NCI-H1105 (cell line): ENCODE results near the gene PGBD4.
A peak's percentile ranks its signal among the peaks of the same experiment; 100 is the strongest.

Experiments
- DNase-seq: peaks from one replicate; lab custom pipeline; 2025; lab: John Stamatoyannopoulos, UW

PGBD4 gene

DNA sequence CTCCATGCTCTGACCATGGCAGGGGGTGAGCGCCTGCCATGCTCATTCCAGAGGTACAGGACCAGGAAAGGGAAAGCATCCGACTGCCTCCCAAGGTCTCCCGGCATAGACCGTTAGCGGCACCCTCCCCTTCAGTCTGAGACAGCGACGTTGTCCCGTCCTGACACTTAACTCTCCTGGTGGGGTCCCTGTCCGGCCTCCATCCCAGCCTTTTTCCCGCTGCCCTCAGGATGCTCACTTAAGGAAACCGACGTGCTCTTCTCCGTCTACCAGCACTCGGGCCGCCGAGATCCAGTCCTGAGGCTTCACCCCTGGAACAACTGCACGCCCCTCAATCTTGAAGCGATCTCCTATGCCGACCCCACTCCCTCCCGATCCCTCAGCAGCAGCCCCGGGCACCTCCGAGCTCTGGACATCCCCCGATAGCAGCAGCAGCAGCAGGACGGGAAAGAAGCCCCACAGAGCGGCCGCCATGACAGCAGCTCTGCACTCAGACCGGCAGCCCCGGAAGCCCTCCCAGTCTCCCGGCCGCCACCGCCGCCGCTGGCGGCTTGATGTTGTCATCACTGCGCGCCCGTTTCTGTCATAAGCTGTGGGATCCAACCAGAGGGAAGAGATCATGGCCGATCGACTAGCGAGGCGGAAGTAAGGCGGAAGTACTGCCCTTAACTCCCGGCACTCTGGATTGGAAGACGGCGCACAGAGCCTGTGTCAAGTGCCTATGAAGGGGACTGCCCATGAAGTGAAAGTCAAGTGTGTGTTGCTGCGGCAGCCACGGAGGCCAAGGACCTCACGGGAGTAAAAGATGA, at the start of gene PGBD4, which contains the start of gene EMC7:
TSS of gene PGBD4 (plus strand) at position 718 of the 809 bp plus-strand sequence. CDS start 449 bp downstream, outside the sequence.
TSS of gene EMC7 (minus strand) at position 497 of the 809 bp plus-strand sequence. CDS start at position 474, 23 bp downstream.
- peak; percentile 88 for DNase-seq

DNA sequence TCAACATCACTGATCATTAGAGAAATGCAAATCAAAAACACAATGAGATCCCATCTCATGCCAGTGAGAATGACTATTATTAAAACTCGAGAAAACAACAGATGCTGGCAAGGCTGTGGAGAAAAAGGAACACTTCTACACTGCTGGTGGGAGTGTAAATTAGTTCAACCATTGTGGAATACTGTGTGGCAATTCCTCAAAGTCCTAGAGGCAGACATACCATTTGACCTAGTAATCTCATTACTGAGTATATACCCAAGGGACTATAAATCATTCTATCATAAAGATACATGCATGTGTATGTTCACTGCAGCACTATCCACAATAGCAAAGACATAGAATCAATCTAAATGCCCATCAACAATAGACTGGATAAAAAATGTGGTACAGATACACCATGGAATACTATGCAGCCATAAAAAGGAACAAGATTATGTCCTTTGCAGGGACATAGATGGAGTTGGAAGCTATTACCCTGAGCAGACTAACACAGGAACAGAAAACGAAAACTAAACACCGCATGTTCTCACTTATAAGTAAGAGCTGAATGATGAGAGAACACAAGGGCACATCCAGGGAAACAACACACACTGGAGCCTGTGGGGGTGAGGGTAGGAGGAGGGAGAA, 47.7 kb upstream of the PGBD4 start:
- DNase-seq: no peak

DNA sequence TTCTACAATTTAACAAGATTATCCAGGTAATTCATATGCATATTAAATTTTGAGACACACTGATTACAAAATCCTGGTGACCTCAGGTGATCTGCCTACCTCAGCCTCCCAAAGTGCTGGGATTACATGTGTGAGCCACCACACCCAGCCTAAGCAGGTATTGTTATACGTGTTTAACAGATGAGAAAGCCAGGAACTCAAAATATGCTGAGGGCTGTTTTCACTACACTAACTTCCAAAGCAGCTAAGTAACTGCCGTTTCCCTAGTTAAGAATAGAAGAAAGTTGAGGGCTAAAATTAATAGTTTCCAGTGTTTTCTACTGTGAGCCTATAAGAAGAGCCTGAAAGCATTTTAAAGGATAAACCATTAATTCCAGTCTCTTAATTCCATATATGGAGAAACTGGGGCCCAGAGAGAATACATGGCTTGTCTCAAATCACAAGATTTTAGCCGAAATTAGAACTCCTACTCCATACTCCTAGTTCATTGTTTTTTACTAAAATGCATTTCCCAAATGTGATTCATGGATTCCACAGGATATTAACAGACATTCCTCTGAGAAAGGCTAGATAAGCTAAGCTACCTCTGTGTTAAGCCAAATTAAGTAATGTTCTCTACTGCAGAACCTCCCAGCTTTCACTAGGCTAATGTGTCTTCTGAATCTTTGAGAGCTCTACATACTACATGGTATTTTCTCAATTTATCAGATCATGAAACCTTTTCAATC, 45.9 kb upstream of the PGBD4 start:
- DNase-seq: no peak

DNA sequence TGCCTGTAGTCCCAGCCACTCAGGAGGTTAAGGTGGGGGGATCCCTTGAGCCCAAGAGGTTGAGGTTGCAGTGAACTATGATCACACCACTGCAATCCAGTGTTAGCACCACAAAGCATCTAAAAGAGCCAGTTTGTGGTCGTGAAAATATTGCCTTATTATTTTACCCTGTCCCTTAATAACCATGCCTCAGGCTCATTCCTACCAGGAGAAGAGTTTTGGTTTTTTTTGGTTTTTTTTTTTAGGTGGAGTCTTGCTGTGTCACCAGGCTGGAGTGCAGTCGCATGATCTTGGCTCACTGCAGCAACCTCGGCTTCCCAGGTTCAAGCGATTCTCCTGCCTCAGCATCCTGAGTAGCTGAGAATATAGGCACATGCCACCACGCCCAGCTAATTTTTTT, 45.0 kb upstream of the PGBD4 start:
- no peak for DNase-seq

DNA sequence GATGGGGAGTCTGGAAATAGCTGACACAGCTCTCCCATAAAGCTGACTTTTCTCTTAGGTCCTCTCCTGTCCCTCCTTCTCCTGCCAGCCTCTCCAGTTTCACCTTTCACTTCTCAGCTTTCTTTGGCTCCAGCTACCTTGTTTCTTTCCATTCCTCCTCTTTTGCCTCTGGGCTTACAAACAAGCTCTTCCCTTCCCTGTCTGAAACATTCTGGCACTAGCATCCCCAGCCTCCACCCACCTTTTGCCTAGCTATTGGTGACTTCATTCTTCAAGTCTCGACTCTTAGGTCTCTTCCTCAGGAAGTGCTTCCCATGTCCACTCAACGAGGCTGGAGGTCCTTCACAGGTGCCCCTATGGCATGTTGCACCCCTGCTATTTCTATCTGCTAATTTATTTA, 42.4 kb upstream of the PGBD4 start:
- no peak for DNase-seq

DNA sequence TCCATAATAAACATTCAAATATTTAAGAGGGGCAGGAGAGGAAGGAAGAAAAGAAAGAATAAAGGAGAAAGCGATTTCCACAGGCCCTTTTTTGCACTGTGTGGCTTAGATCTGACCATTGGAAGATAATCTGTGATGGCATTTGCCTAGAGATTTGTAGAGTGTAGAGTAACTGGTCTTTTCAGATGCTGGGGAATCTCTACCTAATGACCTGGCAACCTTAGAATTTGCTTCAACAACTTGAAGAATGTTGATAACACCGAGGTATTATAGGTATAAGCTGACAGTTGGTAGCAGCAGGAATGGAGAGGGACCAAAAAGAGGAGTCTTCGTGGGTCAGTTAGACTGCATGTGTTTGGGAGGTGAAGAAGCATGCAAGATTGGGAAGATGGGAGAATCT, 41.9 kb upstream of the PGBD4 start:
- DNase-seq: no peak

DNA sequence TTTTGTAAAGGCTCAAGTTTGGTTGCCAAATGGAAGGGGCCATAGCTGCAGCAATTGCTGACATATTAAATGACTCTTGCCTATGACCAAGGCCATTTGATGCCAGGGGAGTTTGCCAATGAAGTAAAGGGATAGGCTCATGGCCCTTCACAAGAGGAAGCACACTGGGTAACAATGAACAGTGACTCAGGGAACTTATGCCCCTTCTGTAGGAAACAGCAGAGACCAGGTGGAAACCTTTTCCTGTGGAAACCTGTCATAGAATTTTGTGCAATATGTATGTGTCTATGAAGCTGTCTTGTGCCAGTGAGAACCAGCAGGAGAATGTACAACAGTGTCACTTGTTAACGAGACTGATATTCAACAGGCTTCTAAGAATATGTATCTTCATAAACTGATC, 37.4 kb upstream of the PGBD4 start:
- no peak for DNase-seq

DNA sequence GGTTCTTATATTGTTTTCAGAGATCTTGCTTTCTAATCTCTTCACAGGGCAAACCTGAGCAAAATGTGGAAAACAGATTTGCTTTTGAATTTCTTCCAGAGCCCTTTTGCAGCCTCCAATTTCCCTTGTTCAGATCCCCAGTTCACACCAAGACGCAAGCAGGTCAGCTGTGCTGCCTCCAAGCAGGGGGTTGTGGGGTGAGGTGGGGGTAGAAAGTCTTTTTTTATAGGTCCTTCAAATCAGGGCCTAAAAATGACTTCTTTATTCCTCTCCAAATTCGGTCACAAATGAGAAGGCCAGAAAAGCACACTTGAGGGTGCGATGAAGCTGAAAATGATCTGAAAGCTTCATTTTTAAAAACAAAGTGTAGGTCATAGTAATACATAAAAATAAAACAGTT, 36.6 kb upstream of the PGBD4 start:
- DNase-seq: no peak

DNA sequence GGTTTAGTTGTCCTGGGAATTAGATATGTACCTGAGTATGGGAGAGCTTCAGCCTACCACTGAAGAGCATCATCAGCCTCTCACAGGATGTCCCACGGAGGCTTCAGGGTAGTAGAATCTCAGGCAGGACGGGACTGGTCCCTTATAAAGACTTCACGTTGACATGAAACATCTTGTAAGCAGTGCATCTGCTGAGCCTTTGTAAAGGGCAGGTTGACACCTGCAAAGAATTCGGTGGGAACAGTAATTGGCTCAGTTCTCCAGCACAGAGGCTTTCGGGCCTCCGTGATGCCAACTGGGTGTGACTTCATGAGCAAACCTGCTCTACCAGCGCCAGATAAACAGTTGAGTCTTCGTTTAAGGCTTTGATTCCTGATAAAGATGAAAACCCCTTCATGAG, 35.9 kb upstream of the PGBD4 start:
- DNase-seq: no peak

DNA sequence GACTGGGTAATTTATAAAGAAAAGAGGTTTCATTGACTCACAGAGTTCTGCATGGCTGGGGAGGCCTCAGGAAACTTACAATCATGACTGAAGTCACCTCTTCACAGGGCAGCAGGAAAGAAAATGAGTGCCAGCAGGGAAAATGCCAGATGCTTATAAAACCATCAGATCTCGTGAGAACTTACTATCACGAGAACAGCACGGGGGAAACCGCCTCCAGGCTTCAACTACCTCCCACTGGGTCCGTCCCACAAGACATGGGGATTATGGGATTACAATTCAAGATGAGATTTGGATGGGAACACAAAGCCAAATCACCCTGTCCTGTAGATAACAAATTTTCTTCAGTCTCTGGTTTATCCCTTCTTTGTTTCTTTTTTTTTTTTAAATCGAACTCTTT, 31.9 kb upstream of the PGBD4 start:
- no peak for DNase-seq

DNA sequence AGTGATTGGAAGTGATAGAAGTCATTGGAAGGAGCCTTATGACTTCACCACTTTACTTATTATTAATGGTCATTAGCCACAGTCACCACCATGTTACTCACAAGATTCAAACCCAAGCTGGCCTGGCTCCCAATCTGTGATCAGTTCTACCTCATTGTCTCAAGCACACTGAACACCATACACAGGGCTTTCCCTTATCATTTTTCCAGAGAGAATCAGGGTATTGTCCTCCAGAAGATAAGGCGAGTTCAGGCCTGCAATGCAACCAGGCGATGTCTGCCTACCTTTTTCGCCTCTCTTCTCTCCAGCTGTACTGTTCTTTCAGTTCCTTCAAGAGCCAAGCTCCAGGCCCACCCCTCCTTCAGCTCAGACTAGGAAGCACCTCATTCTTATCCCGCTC, 25.1 kb upstream of the PGBD4 start:
- no peak for DNase-seq

DNA sequence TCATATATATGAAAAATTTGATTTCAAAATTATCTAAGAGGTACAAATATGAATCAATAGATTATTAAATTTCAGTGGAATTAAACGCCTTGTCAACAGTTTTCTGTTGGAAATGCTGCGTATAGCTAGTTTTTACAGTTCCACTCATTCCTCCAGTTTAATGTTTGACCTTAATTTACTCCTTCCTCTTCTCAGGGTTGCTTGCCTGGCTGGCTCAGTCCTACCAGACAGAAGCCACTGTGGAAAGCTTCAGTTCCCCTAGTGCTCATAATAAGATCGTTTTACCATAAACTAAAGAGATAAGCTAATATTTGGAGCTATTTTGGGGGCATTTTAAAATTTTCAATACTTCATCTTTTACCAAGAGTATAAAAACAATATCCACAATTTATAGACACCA, 23.0 kb upstream of the PGBD4 start:
- no peak for DNase-seq

DNA sequence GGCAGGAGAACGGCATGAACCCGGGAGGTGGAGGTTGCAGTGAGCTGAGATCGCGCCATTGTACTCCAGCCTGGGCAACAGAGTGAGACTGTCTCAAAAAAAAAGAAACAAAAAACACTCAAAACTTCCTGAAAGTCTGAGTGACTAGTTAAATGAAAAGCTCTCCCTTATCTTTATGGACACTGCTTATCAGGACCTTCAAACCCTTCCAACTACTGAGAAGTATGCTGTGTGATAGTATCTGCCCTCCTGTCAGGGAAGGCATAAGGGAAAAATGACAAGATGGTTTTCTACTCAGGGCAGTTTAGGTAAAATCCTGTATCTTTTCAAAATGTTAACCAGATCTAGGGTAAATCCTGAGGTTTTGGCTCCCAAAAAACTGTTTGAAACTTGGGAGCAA, 22.0 kb upstream of the PGBD4 start:
- DNase-seq: no peak

DNA sequence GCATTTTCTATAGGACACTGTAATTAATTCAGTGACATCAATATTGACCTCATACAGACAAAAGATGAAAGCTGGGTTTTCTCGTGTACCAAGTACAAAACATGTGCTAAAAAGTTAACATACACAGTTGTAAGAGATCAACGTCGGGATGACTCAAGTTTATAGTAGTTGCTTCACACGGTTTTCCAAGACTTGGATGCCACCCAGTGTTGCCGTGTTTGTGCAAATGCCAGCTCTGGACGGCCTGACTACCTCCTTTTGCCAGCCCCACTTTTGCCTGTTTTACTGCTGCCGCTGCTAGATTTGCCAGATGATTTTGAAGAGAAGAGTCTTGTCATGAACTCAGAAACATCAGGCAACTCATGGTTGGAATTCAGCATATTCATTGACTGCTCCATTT, 17.8 kb upstream of the PGBD4 start:
- DNase-seq: no peak

DNA sequence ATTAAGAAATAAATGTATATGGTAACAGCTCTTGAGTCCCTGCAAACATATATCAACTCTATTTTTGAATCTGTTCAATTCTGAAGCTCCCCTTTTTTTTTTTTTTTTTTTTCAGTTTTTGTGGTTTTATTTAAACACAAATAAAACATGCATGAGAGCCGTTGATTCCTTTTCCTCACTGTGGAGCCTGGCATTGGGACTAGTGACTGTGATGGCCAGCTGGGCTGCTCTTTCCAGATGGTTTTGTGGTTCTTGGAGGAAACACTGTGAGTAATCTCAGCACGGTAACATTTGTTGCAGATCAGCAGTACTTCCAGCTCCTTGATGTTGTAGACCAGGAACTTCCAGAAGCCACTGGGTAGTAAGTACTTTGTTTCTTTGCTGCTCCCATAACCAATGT, 16.1 kb upstream of the PGBD4 start:
- no peak for DNase-seq

DNA sequence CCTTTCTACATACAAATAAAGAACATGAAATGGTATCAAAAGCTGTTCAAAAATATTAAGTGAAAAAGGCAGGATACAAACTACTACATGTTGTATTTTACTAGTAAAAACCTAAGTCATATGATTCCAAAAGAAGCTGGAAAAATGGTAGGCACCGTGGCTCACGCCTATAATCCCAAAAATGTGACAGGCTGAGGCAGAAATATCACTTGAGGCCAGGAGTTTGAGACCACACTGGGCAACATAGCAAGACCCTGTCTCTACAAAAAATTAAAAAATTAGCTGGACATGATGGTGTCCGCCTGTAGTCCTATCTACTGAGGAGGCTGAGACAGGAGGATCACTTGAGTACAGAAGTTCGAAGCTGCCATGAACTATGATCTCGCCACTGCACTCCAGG, 2.0 kb upstream of the PGBD4 start:
- no peak for DNase-seq

DNA sequence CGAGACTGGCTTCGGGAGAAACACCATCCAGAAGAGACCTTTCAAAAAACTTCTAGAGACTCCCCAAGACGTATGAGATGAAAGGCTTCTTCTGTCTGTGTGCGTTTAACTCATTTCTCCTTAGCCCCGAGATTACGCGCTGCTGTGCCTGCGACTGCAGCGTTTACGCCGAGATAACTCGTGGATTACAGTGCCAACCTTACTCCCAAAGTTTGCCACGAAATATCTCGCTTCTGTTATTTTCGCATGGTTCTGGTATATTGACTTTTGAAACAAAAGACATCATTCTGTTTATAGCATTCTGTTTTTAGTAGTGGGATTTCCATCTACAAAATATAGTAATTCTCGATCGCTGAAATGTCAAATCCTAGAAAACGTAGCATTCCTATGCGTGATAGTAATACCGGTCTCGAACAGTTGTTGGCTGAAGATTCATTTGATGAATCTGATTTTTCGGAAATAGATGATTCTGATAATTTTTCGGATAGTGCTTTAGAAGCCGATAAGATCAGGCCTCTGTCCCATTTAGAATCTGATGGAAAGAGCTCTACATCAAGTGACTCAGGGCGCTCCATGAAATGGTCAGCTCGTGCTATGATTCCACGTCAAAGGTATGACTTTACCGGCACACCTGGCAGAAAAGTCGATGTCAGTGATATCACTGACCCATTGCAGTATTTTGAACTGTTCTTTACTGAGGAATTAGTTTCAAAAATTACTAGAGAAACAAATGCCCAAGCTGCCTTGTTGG, 467 bp downstream of the PGBD4 start:
- DNase-seq: no peak

DNA sequence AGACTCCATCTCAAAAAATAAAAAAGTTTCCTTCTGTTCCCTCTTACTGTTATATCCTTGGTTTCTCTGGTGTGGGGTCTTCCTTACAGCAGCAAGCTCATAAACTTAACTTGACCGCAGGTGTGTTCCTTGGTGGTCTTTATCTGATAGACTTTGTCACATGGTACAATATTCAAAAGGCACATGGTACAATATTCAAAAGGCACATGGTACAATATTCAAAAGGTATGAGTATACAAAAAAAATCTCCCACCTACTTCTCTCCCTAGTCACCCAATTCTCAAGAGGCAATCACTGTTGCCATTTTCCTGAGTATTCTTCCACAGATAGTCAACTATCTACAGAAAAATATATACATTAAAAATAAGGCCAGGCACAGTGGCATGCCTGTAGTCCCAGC, 4.5 kb downstream of the PGBD4 start:
- no peak for DNase-seq

DNA sequence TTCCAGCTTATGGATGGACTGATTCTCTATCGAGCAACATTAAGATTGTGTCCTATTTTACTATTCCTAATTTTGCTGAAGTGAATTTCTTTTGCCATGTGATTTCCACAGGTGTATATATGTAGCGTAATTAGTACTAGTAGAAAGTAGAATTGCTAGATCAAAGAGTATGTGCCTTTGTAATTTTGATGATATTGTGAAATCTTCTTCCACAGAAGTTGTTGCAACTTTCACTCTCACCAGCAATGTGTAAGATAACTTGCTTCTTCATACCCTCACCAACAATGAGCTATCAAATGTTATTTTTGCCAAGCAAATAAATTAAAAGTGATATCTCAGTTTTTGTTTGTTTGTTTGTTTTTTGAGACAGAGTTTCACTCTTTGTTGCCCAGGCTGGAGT, 5.4 kb downstream of the PGBD4 start:
- DNase-seq: no peak

DNA sequence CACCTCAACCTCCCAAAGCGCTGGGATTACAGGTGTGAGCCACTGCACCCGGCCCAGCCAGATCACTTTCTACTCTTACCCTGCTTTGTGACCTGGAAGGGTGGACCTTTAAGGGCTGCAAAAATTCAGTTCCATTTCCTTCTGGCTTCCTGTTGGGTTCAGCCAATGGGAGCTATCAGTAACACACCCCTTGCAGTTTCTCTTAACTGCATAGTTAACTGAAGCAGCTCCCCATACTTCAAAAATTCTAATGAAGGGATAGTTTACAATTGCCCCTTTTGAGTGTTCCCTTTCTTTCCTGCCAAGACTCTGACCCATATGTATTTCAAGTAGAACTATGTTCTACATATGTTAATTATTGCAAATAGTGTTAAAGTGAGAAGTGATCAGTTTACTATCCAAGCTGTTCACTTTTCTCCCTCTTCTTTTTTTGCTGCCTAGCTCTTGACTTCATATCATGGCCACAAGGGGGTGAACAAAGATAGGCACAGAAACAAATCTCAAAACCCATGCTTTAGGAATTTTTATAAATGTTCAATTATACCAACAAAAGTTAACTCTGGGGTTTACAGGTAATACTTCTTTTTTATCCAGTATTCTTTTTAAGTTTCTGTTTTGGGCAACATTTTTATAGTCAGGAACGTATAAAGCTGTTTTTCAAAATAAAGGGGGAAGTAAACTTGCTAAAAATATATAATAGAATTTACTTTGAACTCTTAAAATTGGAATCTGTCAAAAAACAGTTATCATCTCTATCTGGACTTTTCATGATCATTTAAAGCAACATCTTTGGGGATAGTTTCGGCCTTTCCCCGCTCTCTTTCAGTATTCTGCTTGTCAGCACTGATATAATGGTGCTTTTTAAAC, 8.1 kb downstream of the PGBD4 start:
- no peak for DNase-seq

DNA sequence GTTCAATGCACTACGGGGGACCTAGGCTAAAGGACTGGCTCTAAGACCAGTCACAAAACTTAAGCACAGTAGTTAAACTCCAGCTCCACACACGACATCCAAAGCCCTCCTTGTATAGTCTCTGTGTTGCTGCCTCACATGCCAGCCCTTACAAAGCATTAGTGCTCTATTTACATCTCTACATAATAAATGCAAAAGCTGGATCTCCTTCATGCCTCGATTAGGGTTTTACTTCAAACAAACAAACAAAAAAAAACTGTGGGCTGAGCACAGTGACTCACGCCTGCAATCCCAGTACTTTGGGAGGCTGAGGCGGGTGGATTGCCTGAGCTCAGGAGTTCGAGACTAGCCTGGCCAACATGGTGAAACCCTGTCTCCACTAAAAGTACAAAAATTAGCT, 9.6 kb downstream of the PGBD4 start:
- DNase-seq: no peak
